MM.1S (cell line): Measurements from ENCODE around the gene R3HDM2.
"Not testable (repeated sequence)": the region's sequence is repeated elsewhere in the genome, so short reads cannot be mapped to it uniquely, and the experiment has no call there.

Source experiments
- DNase-seq: peaks from one replicate; pipeline ENCODE4 v3.0.0-alpha.2; 2015
- H2AFZ ChIP-seq: fragments of 300-600 bp; sonication (generic); 2 replicates; pipeline ENCODE4 v1.6.0; 2016; ENCODE audit warnings: antibody characterized with exemption, low read length
- H3F3A ChIP-seq: fragments of 300-600 bp; sonication (generic); 2 replicates; pipeline ENCODE4 v1.6.1; 2016; ENCODE audit warnings: mild to moderate bottlenecking, antibody characterized with exemption, low read length, moderate library complexity, mixed read lengths; ENCODE audit not compliant: insufficient read depth
- H3K27ac ChIP-seq: fragments of 300-600 bp; sonication (generic); 2 replicates; pipeline ENCODE4 v1.5.1; 2016; ENCODE audit warnings: mild to moderate bottlenecking, low read length
- H3K27me3 ChIP-seq: fragments of 300-600 bp; sonication (generic); replicated peaks from 2 replicates; pipeline ENCODE4 v1.6.0; 2016; ENCODE audit warnings: low read length; ENCODE audit not compliant: insufficient read depth
- H3K36me3 ChIP-seq: fragments of 300-600 bp; sonication (generic); replicated peaks from 2 replicates; pipeline ENCODE4 v1.6.1; 2016; ENCODE audit warnings: mild to moderate bottlenecking, low read length, mixed read lengths; ENCODE audit not compliant: insufficient read depth
- H3K4me1 ChIP-seq: fragments of 300-600 bp; sonication (generic); 2 replicates; pipeline ENCODE4 v1.6.1; 2016; ENCODE audit warnings: low read length, mixed read lengths
- H3K4me2 ChIP-seq: fragments of 300-600 bp; sonication (generic); 2 replicates; pipeline ENCODE4 v1.6.0; 2016; ENCODE audit warnings: low read depth, low read length
- H3K4me3 ChIP-seq: fragments of 300-600 bp; sonication (generic); 2 replicates; pipeline ENCODE4 v1.5.1; 2016; ENCODE audit warnings: low read length, mixed read lengths
- H3K79me2 ChIP-seq: fragments of 300-600 bp; sonication (generic); 2 replicates; pipeline ENCODE4 v1.6.1; 2016; ENCODE audit warnings: mixed run types, low read length, mixed read lengths
- H3K9ac ChIP-seq: fragments of 300-600 bp; sonication (generic); 2 replicates; pipeline ENCODE4 v1.6.1; 2016; ENCODE audit warnings: low read length, mixed read lengths
- H3K9me2 ChIP-seq: fragments of 300-600 bp; sonication (generic); replicated peaks from 2 replicates; pipeline ENCODE4 v1.6.1; 2016; ENCODE audit warnings: mild to moderate bottlenecking, low read length, mixed read lengths; ENCODE audit not compliant: insufficient read depth
- H3K9me3 ChIP-seq: fragments of 300-600 bp; sonication (generic); replicated peaks from 2 replicates; pipeline ENCODE4 v1.6.1; 2016; ENCODE audit warnings: mild to moderate bottlenecking, low read length, mixed read lengths; ENCODE audit not compliant: insufficient read depth
- H4K20me1 ChIP-seq: fragments of 300-600 bp; sonication (generic); 2 replicates; pipeline ENCODE4 v1.6.1; 2016; ENCODE audit warnings: mild to moderate bottlenecking, low read length, moderate library complexity, mixed read lengths; ENCODE audit not compliant: insufficient read depth
- EZH2 ChIP-seq: fragments of 300-600 bp; sonication (generic); optimal IDR thresholded peaks from 2 replicates; pipeline ENCODE3; 2017; ENCODE audit warnings: low read depth, mild to moderate bottlenecking, antibody characterized with exemption, low read length, mixed read lengths
- EZH2phosphoT487 ChIP-seq: fragments of 300-600 bp; sonication (generic); IDR thresholded peaks from 2 replicates; pipeline ENCODE4 v1.6.1; 2018; ENCODE audit warnings: antibody characterized with exemption, low read length
- TF ChIP-seq, protein P1 (sequence below): fragments of 300-600 bp; sonication (generic); IDR thresholded peaks from 2 replicates; pipeline ENCODE4 v1.5.1; 2016; ENCODE audit warnings: antibody characterized with exemption, low read length, mixed read lengths

The R3HDM2 gene

DNA sequence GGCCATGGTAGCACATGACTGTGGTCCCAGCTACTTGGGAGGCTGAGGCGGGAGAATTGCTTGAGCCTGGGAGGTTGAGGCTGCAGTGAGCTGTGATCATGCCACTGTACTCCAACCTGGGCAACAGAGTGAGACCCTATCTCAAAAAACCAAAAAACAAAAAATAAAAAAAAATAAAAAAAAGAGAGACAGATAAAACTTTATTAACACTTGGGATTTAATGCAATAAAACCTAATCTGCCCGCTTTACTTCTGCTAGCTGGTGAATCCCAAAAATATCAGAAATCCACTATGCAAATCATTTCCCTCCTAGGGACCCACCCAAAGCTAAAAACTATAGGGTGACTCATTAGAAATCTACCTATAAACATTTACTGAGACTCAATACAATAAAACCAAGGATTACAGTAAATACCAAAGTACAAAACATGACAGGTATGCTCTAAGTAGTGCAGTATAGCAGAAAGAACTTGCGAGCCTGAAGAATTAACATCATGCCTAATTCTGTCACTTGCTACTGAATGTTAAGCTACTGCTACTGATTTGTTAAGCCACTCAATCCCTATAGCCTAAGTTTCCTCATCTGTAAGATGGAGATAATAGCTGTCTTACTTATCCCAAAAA, 129.8 kb downstream of the R3HDM2 start:
- no peak for DNase-seq
- Histone ChIP-seq H3K79me2 (no peaks in the 10 kb centered on the region), H3K9me2 (no peaks in the 10 kb centered on the region), H3K36me3 (no peaks in the 10 kb centered on the region), H3K9me3 (no peaks in the 10 kb centered on the region), H2AFZ (no peak overlapping the region), H3F3A (no peaks in the 10 kb centered on the region), H3K4me1 (no peaks in the 10 kb centered on the region), H3K4me2 (no peak overlapping the region), H3K27ac (no peak overlapping the region), H3K9ac (no peak overlapping the region), H3K4me3 (no peak overlapping the region), H4K20me1 (no peaks in the 10 kb centered on the region), H3K27me3 (no peaks in the 10 kb centered on the region)
- TF ChIP-seq EZH2, result no peak
- TF ChIP-seq EZH2phosphoT487, result no peak
- TF ChIP-seq, protein P1, sequence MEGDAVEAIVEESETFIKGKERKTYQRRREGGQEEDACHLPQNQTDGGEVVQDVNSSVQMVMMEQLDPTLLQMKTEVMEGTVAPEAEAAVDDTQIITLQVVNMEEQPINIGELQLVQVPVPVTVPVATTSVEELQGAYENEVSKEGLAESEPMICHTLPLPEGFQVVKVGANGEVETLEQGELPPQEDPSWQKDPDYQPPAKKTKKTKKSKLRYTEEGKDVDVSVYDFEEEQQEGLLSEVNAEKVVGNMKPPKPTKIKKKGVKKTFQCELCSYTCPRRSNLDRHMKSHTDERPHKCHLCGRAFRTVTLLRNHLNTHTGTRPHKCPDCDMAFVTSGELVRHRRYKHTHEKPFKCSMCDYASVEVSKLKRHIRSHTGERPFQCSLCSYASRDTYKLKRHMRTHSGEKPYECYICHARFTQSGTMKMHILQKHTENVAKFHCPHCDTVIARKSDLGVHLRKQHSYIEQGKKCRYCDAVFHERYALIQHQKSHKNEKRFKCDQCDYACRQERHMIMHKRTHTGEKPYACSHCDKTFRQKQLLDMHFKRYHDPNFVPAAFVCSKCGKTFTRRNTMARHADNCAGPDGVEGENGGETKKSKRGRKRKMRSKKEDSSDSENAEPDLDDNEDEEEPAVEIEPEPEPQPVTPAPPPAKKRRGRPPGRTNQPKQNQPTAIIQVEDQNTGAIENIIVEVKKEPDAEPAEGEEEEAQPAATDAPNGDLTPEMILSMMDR, result no peak

- H3K9me2 ChIP-seq, result no peaks in the 10 kb centered on the region
- no peak overlapping the region for H3K27ac ChIP-seq
- H3F3A ChIP-seq, result no peaks in the 10 kb centered on the region
- H3K36me3 ChIP-seq, result no peaks in the 10 kb centered on the region
- no peaks in the 10 kb centered on the region for H3K27me3 ChIP-seq
- H3K4me2 ChIP-seq, result no peak overlapping the region
- no peak overlapping the region for H3K9ac ChIP-seq
- no peaks in the 10 kb centered on the region for H4K20me1 ChIP-seq
- H2AFZ ChIP-seq, result no peak overlapping the region
- no peak overlapping the region for H3K4me3 ChIP-seq
- H3K4me1 ChIP-seq, result no peaks in the 10 kb centered on the region
- no peak for DNase-seq
- no peaks in the 10 kb centered on the region for H3K79me2 ChIP-seq
- H3K9me3 ChIP-seq, result no peaks in the 10 kb centered on the region
- TF ChIP-seq EZH2, result no peak
- TF ChIP-seq, protein P1, result no peak
- no peak for TF ChIP-seq EZH2phosphoT487
Observed at GRCh38 chr12:57299514-57300016, 131.3 kb downstream of the R3HDM2 start.

GRCh38 chr12:57296291-57296690, 134.6 kb downstream of the R3HDM2 start:
- Histone ChIP-seq H3K9me3 (no peaks in the 10 kb centered on the region), H2AFZ (no peak overlapping the region), H3F3A (no peaks in the 10 kb centered on the region), H3K79me2 (no peaks in the 10 kb centered on the region), H3K4me2 (no peak overlapping the region), H4K20me1 (no peaks in the 10 kb centered on the region), H3K4me3 (no peak overlapping the region), H3K4me1 (no peaks in the 10 kb centered on the region), H3K27ac (no peak overlapping the region), H3K9me2 (no peaks in the 10 kb centered on the region), H3K36me3 (no peaks in the 10 kb centered on the region), H3K9ac (no peak overlapping the region), H3K27me3 (no peaks in the 10 kb centered on the region)
- TF ChIP-seq EZH2phosphoT487, result no peak
- TF ChIP-seq, protein P1, result no peak
- no peak for TF ChIP-seq EZH2
- DNase-seq, result no peak

GRCh38 chr12:57282073-57282472, 148.8 kb downstream of the R3HDM2 start:
- H3K36me3 ChIP-seq, H3K4me3 ChIP-seq, H3K9ac ChIP-seq, DNase-seq, H3F3A ChIP-seq, H2AFZ ChIP-seq, H3K9me2 ChIP-seq, H4K20me1 ChIP-seq, H3K4me1 ChIP-seq, H3K27me3 ChIP-seq, H3K27ac ChIP-seq, H3K79me2 ChIP-seq, H3K9me3 ChIP-seq, H3K4me2 ChIP-seq: not testable (repeated sequence)
